Suprapubic skin (tissue), 4 donors: ENCODE measurements around the gene ZNF543. TPM values are rescaled to one million over a fixed set of nuclear protein-coding genes. Genes with fewer than 3 reads are reported as not detected.

Experiments
- DNase-seq, 2 donors: peaks; one replicate each; pipeline ENCODE4 v3.0.0-alpha.2; 2019; ENCODE audit warnings: low spot score in 2 of 2
- H3K27ac ChIP-seq: fragments of 200-600 bp; sonication (generic); one replicate; pipeline ENCODE4 v1.5.1; 2019
- H3K27me3 ChIP-seq: fragments of 200-600 bp; sonication (generic); one replicate; pipeline ENCODE4 v1.5.1; 2019
- H3K36me3 ChIP-seq: fragments of 200-600 bp; sonication (generic); one replicate; pipeline ENCODE4 v1.5.1; 2019
- H3K4me1 ChIP-seq: fragments of 200-600 bp; sonication (generic); one replicate; pipeline ENCODE4 v1.5.1; 2019
- H3K4me3 ChIP-seq: fragments of 200-600 bp; sonication (generic); one replicate; pipeline ENCODE4 v1.5.1; 2019; ENCODE audit warnings: mild to moderate bottlenecking
- H3K9me3 ChIP-seq: fragments of 200-600 bp; sonication (generic); one replicate; pipeline ENCODE4 v1.5.1; 2019
- EP300 ChIP-seq: sonication (generic); formaldehyde crosslinking; IDR thresholded peaks from one replicate; pipeline ENCODE4 v1.6.1; 2017; ENCODE audit warnings: antibody characterized with exemption
- POLR2A ChIP-seq, 2 donors: fragments of 450-650 bp; IDR thresholded peaks; one replicate each; pipeline ENCODE4 v1.6.1; 2017; ENCODE audit warnings: antibody characterized with exemption in 2 of 2, mild to moderate bottlenecking in 2 of 2, moderate library complexity in 2 of 2
- POLR2AphosphoS5 ChIP-seq, 3 donors: sonication (generic); formaldehyde crosslinking; IDR thresholded peaks; one replicate each; pipeline ENCODE4 v1.6.1; 2017; ENCODE audit warnings: antibody characterized with exemption in 3 of 3
- WGBS: methylation state at CpG from one replicate; pipeline ENCODE4 v1.1.5; 2018; 5-methylcytosine and 5-hydroxymethylcytosine counted together
- total RNA-seq, 4 donors: library from RNA; depleted of rRNA; stranded (reverse); fragments of >200 nt; gene quantifications; one replicate each; pipeline ENCODE4 v1.1.0, GENCODE V29; 2016
- TF ChIP-seq, protein P1 (sequence below), 2 donors: fragments of 200-600 bp in 1 of 2; fragments of 450-650 bp in 1 of 2; sonication (generic) in 1 of 2; IDR thresholded peaks; one replicate each; pipeline ENCODE4 v1.5.1; 2016 to 2019; ENCODE audit warnings: antibody characterized with exemption in 2 of 2, mild to moderate bottlenecking in 1 of 2, moderate library complexity in 1 of 2

Gene ZNF543
- total RNA-seq, 4 donors from 2014 or later, result 9.8 to 15.8 (median 11.6) TPM

DNA sequence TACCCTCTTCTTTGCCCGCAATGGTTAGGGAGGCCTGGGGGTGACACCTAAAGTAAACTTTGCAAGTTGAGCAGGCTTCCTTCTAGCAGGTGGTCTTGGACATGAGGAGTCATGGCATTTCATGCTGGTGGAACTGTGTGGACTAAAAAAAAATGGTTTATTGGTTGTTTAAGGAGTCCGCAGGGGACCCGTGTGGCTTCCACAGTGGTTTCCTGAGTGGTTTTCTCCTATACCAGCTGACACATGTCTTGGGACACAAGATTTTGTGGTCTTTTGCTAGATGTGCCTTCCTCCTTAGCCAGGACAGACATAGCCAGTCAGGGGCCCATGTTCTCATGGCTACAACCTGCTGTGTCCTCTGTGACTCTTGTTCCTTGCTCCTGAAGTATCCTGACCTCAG lies 1.5 kb downstream of the ZNF543 start:
- WGBS, result 51% methylated on average over 3 of the region's 3 CpGs
- Histone ChIP-seq H3K4me1 (peaks cover 26% of the 10 kb centered on the region), H3K36me3 (peaks cover 37% of the 10 kb centered on the region), H3K27ac (no peak overlapping the region), H3K9me3 (no peaks in the 10 kb centered on the region), H3K27me3 (peaks cover 9% of the 10 kb centered on the region), H3K4me3 (peak overlapping the region; percentile 68)
- TF ChIP-seq POLR2AphosphoS5 (IDR thresholded peaks at IDR 0.05) (no peak), POLR2A (IDR thresholded peaks at IDR 0.05) (no peak), EP300 (no peak)
- TF ChIP-seq, protein P1, sequence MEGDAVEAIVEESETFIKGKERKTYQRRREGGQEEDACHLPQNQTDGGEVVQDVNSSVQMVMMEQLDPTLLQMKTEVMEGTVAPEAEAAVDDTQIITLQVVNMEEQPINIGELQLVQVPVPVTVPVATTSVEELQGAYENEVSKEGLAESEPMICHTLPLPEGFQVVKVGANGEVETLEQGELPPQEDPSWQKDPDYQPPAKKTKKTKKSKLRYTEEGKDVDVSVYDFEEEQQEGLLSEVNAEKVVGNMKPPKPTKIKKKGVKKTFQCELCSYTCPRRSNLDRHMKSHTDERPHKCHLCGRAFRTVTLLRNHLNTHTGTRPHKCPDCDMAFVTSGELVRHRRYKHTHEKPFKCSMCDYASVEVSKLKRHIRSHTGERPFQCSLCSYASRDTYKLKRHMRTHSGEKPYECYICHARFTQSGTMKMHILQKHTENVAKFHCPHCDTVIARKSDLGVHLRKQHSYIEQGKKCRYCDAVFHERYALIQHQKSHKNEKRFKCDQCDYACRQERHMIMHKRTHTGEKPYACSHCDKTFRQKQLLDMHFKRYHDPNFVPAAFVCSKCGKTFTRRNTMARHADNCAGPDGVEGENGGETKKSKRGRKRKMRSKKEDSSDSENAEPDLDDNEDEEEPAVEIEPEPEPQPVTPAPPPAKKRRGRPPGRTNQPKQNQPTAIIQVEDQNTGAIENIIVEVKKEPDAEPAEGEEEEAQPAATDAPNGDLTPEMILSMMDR (IDR thresholded peaks at IDR 0.05), result no peak
- DNase-seq, result no peak

DNA sequence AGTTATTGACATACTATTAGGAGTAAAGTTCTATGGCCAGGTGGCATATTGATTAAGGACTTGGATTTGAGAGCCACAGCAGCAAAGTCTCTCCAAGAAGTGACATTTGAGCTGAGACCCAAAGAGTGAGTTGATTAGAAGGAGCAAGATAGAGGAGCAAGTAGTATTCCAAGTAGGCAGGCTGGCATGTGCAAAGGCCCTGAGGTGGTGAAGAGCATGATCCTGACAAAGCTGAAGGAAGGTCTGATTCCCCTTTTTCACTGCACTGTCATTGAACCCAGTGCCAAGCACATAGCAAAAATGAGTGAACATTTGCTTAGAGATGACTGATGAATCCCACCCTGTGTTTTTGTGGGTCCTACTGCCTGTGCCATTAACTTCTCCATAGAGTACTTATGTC lies 4.7 kb downstream of the ZNF543 start:
- Histone ChIP-seq H3K27ac (no peak overlapping the region), H3K36me3 (peaks cover 67% of the 10 kb centered on the region), H3K4me3 (no peak overlapping the region), H3K9me3 (peaks cover 4% of the 10 kb centered on the region), H3K4me1 (peaks cover 22% of the 10 kb centered on the region), H3K27me3 (no peaks in the 10 kb centered on the region)
- TF ChIP-seq POLR2AphosphoS5 (IDR thresholded peaks at IDR 0.05) (no peak), EP300 (no peak), POLR2A (IDR thresholded peaks at IDR 0.05) (no peak)
- TF ChIP-seq, protein P1 (IDR thresholded peaks at IDR 0.05), result no peak
- DNase-seq, result no peak

GRCh38 chr19:57327993-57328392 lies 7.7 kb downstream of the ZNF543 start:
- no peak overlapping the region for H3K27ac ChIP-seq
- H3K27me3 ChIP-seq, result no peaks in the 10 kb centered on the region
- H3K4me1 ChIP-seq, result no peaks in the 10 kb centered on the region
- H3K9me3 ChIP-seq, result peaks cover 4% of the 10 kb centered on the region
- WGBS, result 93% methylated on average over 8 of the region's 8 CpGs
- no peak for TF ChIP-seq POLR2AphosphoS5 (IDR thresholded peaks at IDR 0.05)
- TF ChIP-seq EP300, result no peak
- TF ChIP-seq POLR2A (IDR thresholded peaks at IDR 0.05), result no peak
- TF ChIP-seq, protein P1 (IDR thresholded peaks at IDR 0.05), result no peak
- no peak overlapping the region for H3K4me3 ChIP-seq
- DNase-seq, result no peak
- H3K36me3 ChIP-seq, result peaks cover 76% of the 10 kb centered on the region

- no peak for DNase-seq
- Histone ChIP-seq H3K27ac (no peak overlapping the region), H3K4me1 (peaks cover 4% of the 10 kb centered on the region), H3K27me3 (no peaks in the 10 kb centered on the region), H3K36me3 (peaks cover 15% of the 10 kb centered on the region), H3K9me3 (no peaks in the 10 kb centered on the region), H3K4me3 (no peak overlapping the region)
- WGBS, result 48% methylated on average over 4 of the region's 4 CpGs
- no peak for TF ChIP-seq POLR2AphosphoS5 (IDR thresholded peaks at IDR 0.05)
- no peak for TF ChIP-seq EP300
- TF ChIP-seq, protein P1 (IDR thresholded peaks at IDR 0.05), result no peak
- no peak for TF ChIP-seq POLR2A (IDR thresholded peaks at IDR 0.05)
These were observed 13.9 kb downstream of the ZNF543 start for GRCh38 chr19:57334191-57334590.

DNA sequence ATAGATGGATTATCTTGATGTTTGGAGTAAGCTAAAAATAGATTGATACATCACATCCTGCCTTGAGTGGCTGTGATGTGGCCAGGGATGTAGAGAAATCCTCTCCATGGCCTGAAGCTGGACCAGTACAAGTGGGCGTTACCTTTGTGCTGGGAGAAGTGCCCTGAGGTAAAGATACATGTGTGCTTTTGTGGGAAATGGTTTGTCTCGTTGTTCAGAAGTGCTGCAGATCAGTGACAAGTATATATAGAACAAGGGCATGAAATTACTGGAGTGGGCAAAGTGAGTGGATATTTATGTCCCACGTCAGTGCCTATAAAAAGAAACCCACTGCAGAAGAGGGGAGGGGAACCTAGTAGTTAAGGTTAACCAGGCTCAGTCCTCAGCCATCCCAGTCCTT lies 18.6 kb downstream of the ZNF543 start:
- no peaks in the 10 kb centered on the region for H3K9me3 ChIP-seq
- H3K4me1 ChIP-seq, result peaks cover 4% of the 10 kb centered on the region
- H3K27me3 ChIP-seq, result no peaks in the 10 kb centered on the region
- TF ChIP-seq EP300 (no peak), POLR2AphosphoS5 (IDR thresholded peaks at IDR 0.05) (no peak), POLR2A (IDR thresholded peaks at IDR 0.05) (no peak)
- TF ChIP-seq, protein P1 (IDR thresholded peaks at IDR 0.05), result no peak
- no peak overlapping the region for H3K4me3 ChIP-seq
- no peaks in the 10 kb centered on the region for H3K36me3 ChIP-seq
- DNase-seq, result no peak
- no peak overlapping the region for H3K27ac ChIP-seq
- WGBS, result 43% methylated on average over 3 of the region's 3 CpGs
